ENCODE results near the gene KIF17. TPM values are rescaled to one million over a fixed set of nuclear protein-coding genes. Genes with fewer than 3 reads are reported as not detected.

Gene KIF17
- polyA plus RNA-seq, 1 donor from 2014 or later: 10.0 TPM

DNA sequence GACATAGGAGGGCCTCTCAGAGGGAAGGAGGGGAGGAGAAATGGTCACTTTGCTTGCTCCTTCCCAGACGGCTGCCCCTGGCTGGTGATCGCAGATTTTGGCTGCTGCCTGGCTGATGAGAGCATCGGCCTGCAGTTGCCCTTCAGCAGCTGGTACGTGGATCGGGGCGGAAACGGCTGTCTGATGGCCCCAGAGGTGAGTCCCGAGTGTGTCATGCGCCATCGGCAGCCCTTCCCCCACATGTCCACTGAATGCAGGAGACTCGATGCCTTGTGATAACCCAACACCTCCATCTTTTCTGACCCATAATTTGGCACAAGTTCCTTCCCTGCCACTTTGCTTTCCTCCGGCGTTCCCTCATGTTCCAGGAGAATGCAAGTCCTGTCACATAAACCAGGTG is 69.4 kb downstream of the KIF17 start:
- Histone ChIP-seq H3K4me2 (ENCODE audit: low read length) (no peak overlapping the region), H4K20me1 (ENCODE audit: insufficient read depth) (no peaks in the 10 kb centered on the region), H3K27me3 (ENCODE audit: insufficient read depth, low read depth, low read length) (no peaks in the 10 kb centered on the region), H3K27ac (ENCODE audit: low read length) (no peak overlapping the region), H3F3A (ENCODE audit: insufficient read depth, low read length, poor library complexity, severe bottlenecking) (no peaks in the 10 kb centered on the region), H2AFZ (ENCODE audit: low read depth, low read length) (no peak overlapping the region), H3K9me3 (ENCODE audit: low read length) (no peaks in the 10 kb centered on the region), H3K9ac (ENCODE audit: low read length) (no peak overlapping the region), H3K4me3 (ENCODE audit: low read length) (no peak overlapping the region), H3K36me3 (ENCODE audit: insufficient read depth, low read length) (peaks cover 2% of the 10 kb centered on the region), H3K79me2 (replicated peaks; ENCODE audit: insufficient read depth, low read length) (no peaks in the 10 kb centered on the region), H3K9me2 (ENCODE audit: insufficient read depth, low read length) (no peaks in the 10 kb centered on the region)
- TF ChIP-seq SMC3 (conservative IDR thresholded peaks at IDR 0.05; ENCODE audit: poor library complexity): no peak
- TF ChIP-seq POLR2AphosphoS5 (IDR thresholded peaks at IDR 0.05): no peak
- no peak for TF ChIP-seq EP300 (conservative IDR thresholded peaks at IDR 0.05; ENCODE audit: poor library complexity, severe bottlenecking)
- TF ChIP-seq RAD21 (conservative IDR thresholded peaks at IDR 0.05): no peak
- TF ChIP-seq, protein P1, sequence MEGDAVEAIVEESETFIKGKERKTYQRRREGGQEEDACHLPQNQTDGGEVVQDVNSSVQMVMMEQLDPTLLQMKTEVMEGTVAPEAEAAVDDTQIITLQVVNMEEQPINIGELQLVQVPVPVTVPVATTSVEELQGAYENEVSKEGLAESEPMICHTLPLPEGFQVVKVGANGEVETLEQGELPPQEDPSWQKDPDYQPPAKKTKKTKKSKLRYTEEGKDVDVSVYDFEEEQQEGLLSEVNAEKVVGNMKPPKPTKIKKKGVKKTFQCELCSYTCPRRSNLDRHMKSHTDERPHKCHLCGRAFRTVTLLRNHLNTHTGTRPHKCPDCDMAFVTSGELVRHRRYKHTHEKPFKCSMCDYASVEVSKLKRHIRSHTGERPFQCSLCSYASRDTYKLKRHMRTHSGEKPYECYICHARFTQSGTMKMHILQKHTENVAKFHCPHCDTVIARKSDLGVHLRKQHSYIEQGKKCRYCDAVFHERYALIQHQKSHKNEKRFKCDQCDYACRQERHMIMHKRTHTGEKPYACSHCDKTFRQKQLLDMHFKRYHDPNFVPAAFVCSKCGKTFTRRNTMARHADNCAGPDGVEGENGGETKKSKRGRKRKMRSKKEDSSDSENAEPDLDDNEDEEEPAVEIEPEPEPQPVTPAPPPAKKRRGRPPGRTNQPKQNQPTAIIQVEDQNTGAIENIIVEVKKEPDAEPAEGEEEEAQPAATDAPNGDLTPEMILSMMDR (IDR thresholded peaks at IDR 0.05; ENCODE audit: poor library complexity, severe bottlenecking): no peak
- TF ChIP-seq, protein P2, sequence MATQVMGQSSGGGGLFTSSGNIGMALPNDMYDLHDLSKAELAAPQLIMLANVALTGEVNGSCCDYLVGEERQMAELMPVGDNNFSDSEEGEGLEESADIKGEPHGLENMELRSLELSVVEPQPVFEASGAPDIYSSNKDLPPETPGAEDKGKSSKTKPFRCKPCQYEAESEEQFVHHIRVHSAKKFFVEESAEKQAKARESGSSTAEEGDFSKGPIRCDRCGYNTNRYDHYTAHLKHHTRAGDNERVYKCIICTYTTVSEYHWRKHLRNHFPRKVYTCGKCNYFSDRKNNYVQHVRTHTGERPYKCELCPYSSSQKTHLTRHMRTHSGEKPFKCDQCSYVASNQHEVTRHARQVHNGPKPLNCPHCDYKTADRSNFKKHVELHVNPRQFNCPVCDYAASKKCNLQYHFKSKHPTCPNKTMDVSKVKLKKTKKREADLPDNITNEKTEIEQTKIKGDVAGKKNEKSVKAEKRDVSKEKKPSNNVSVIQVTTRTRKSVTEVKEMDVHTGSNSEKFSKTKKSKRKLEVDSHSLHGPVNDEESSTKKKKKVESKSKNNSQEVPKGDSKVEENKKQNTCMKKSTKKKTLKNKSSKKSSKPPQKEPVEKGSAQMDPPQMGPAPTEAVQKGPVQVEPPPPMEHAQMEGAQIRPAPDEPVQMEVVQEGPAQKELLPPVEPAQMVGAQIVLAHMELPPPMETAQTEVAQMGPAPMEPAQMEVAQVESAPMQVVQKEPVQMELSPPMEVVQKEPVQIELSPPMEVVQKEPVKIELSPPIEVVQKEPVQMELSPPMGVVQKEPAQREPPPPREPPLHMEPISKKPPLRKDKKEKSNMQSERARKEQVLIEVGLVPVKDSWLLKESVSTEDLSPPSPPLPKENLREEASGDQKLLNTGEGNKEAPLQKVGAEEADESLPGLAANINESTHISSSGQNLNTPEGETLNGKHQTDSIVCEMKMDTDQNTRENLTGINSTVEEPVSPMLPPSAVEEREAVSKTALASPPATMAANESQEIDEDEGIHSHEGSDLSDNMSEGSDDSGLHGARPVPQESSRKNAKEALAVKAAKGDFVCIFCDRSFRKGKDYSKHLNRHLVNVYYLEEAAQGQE (IDR thresholded peaks at IDR 0.05; ENCODE audit: borderline replicate concordance): no peak
- no peak for TF ChIP-seq TAF1 (IDR thresholded peaks at IDR 0.05; ENCODE audit: low read depth)
- no peak for TF ChIP-seq EZH2 (IDR thresholded peaks at IDR 0.05; ENCODE audit: borderline replicate concordance, insufficient read depth, low read length, poor library complexity, severe bottlenecking)
- no peak for TF ChIP-seq MXI1 (conservative IDR thresholded peaks at IDR 0.05; ENCODE audit: poor library complexity, severe bottlenecking)

DNA sequence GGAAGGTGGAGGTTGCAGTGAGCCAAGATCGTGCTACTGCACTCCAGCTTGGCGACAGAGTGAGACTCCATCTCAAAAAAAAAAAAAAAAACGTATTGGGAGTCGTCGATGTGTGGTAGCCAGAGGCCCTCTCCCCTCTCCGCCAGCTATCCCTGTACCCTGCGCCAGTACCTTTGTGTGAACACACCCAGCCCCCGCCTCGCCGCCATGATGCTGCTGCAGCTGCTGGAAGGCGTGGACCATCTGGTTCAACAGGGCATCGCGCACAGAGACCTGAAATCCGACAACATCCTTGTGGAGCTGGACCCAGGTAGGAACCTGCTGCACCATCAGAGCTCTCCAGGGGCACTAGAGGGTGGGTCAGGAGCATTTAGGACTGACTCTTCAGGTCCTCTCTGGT is 72.4 kb downstream of the KIF17 start:
- Histone ChIP-seq H3K27ac (ENCODE audit: low read length) (no peak overlapping the region), H3K9ac (ENCODE audit: low read length) (no peak overlapping the region), H2AFZ (ENCODE audit: low read depth, low read length) (no peak overlapping the region), H4K20me1 (ENCODE audit: insufficient read depth) (no peaks in the 10 kb centered on the region), H3K9me2 (ENCODE audit: insufficient read depth, low read length) (no peaks in the 10 kb centered on the region), H3K4me3 (ENCODE audit: low read length) (no peak overlapping the region), H3K79me2 (replicated peaks; ENCODE audit: insufficient read depth, low read length) (no peaks in the 10 kb centered on the region), H3K4me2 (ENCODE audit: low read length) (no peak overlapping the region), H3K9me3 (ENCODE audit: low read length) (no peaks in the 10 kb centered on the region), H3F3A (ENCODE audit: insufficient read depth, low read length, poor library complexity, severe bottlenecking) (no peaks in the 10 kb centered on the region), H3K27me3 (ENCODE audit: insufficient read depth, low read depth, low read length) (no peaks in the 10 kb centered on the region), H3K36me3 (ENCODE audit: insufficient read depth, low read length) (peaks cover 7% of the 10 kb centered on the region)
- TF ChIP-seq RAD21 (conservative IDR thresholded peaks at IDR 0.05) (no peak), MXI1 (conservative IDR thresholded peaks at IDR 0.05; ENCODE audit: poor library complexity, severe bottlenecking) (no peak), EZH2 (IDR thresholded peaks at IDR 0.05; ENCODE audit: borderline replicate concordance, insufficient read depth, low read length, poor library complexity, severe bottlenecking) (no peak), POLR2AphosphoS5 (IDR thresholded peaks at IDR 0.05) (no peak), EP300 (conservative IDR thresholded peaks at IDR 0.05; ENCODE audit: poor library complexity, severe bottlenecking) (no peak), SMC3 (conservative IDR thresholded peaks at IDR 0.05; ENCODE audit: poor library complexity) (no peak), TAF1 (IDR thresholded peaks at IDR 0.05; ENCODE audit: low read depth) (no peak)
- TF ChIP-seq, protein P2 (IDR thresholded peaks at IDR 0.05; ENCODE audit: borderline replicate concordance): no peak
- TF ChIP-seq, protein P1 (IDR thresholded peaks at IDR 0.05; ENCODE audit: poor library complexity, severe bottlenecking): no peak

All from neural cell (in vitro differentiated cells).